Measurements from ENCODE around the gene FAM117B. TPM values are rescaled to one million over a fixed set of nuclear protein-coding genes. Genes with fewer than 3 reads are reported as not detected.

The FAM117B gene
- total and polyA plus RNA-seq, 4 donors = 0.65 to 3.4 (median 2.4) TPM

DNA sequence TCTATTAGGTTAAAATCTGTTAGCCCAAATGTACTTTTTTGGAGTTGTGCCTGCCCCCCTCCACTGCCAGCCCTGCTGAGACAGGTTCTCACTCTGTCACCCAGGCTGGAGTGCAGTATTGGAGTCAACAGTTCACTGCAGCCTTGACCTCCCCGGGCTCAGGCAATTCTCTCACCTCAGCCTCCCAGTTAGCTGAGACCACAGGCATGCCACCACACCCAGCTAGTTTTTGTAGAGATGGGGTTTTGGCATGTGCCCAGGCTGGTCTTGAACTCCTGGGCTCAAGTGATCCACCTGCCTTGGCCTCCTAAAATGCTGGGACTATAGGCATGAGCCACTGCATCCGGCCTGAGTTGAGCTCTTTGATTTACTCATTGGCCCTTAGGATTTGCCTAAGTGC is 126.1 kb downstream of the FAM117B start:
- Histone ChIP-seq H3K4me1 (ENCODE audit: control insufficient read depth in 4 of 4, insufficient read depth in 4 of 4, low read length in 3 of 4) (no peaks in the 10 kb centered on the region), H3K9ac (ENCODE audit: low read depth in 1 of 2, low read length in 2 of 2) (no peak overlapping the region), H3K27me3 (ENCODE audit: control insufficient read depth in 4 of 4, insufficient read depth in 4 of 4, low read length in 3 of 4) (no peaks in the 10 kb centered on the region), H3K4me3 (ENCODE audit: low read depth in 1 of 3, low read length in 3 of 3) (no peak overlapping the region), H3K27ac (ENCODE audit: low read depth in 1 of 2, low read length in 2 of 2) (no peak overlapping the region), H3K9me3 (ENCODE audit: control insufficient read depth in 4 of 4, low read length in 3 of 4) (no peaks in the 10 kb centered on the region), H3K36me3 (ENCODE audit: control insufficient read depth in 4 of 4, insufficient read depth in 3 of 4, low read depth in 1 of 4, low read length in 3 of 4) (peaks cover 0 to 11% (median 3%) of the 10 kb centered on the region in 4 donors)
- 90% methylated on average over 2 of the region's 2 CpGs for WGBS
- no peak for DNase-seq (ENCODE audit: low spot score)
- TF ChIP-seq TAF1 (conservative IDR thresholded peaks at IDR 0.05) (no peak), SP1 (IDR thresholded peaks at IDR 0.05) (no peak), NR2F2 (IDR thresholded peaks at IDR 0.05) (no peak), ATF3 (IDR thresholded peaks at IDR 0.05) (no peak), RAD21 (IDR thresholded peaks at IDR 0.05) (no peak), YY1 (IDR thresholded peaks at IDR 0.05) (no peak), GABPA (IDR thresholded peaks at IDR 0.05 in 1 of 2, conservative IDR thresholded peaks at IDR 0.05 in 1 of 2) (no peak), HNF4A (conservative IDR thresholded peaks at IDR 0.05) (no peak), JUND (IDR thresholded peaks at IDR 0.05) (no peak)

DNA sequence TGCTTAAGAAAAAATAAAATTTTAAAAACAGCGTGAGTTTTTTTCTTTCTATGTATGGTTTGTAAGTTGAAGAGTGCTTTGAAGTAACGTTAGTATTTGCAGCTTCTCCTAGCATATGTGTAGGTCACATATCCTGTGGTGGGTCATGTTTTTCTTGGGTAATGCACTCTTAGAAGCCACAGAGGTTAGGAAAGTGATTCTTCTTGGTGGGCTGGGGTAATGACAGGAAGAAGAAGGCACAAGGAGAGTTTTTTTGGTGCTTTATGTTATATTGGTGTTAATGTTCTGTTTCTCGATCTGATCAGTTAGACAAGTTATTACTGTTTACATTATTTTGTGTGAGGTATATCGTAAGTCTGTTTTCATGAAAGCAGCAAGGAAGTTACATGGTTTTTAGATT is 127.8 kb downstream of the FAM117B start:
- H3K9ac ChIP-seq (ENCODE audit: low read depth in 1 of 2, low read length in 2 of 2) = no peak overlapping the region
- TF ChIP-seq ATF3 (IDR thresholded peaks at IDR 0.05) = no peak
- TF ChIP-seq, protein P1, sequence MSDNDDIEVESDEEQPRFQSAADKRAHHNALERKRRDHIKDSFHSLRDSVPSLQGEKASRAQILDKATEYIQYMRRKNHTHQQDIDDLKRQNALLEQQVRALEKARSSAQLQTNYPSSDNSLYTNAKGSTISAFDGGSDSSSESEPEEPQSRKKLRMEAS (IDR thresholded peaks at IDR 0.05) = no peak
- no peak for TF ChIP-seq CTCF (IDR thresholded peaks at IDR 0.05; ENCODE audit: low read depth, low read length, missing input control)
- no peak for TF ChIP-seq RXRA (IDR thresholded peaks at IDR 0.05)
- TF ChIP-seq, protein P2, sequence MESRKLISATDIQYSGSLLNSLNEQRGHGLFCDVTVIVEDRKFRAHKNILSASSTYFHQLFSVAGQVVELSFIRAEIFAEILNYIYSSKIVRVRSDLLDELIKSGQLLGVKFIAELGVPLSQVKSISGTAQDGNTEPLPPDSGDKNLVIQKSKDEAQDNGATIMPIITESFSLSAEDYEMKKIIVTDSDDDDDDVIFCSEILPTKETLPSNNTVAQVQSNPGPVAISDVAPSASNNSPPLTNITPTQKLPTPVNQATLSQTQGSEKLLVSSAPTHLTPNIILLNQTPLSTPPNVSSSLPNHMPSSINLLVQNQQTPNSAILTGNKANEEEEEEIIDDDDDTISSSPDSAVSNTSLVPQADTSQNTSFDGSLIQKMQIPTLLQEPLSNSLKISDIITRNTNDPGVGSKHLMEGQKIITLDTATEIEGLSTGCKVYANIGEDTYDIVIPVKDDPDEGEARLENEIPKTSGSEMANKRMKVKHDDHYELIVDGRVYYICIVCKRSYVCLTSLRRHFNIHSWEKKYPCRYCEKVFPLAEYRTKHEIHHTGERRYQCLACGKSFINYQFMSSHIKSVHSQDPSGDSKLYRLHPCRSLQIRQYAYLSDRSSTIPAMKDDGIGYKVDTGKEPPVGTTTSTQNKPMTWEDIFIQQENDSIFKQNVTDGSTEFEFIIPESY (IDR thresholded peaks at IDR 0.05) = no peak
- no peak for TF ChIP-seq HNF4G (IDR thresholded peaks at IDR 0.05)
- no peak for TF ChIP-seq TAF1 (conservative IDR thresholded peaks at IDR 0.05)
- TF ChIP-seq SP1 (IDR thresholded peaks at IDR 0.05) = no peak
- 80% methylated on average over 4 of the region's 4 CpGs for WGBS
- no peaks in the 10 kb centered on the region for H3K4me1 ChIP-seq (ENCODE audit: control insufficient read depth in 4 of 4, insufficient read depth in 4 of 4, low read length in 3 of 4)
- H3K27ac ChIP-seq (ENCODE audit: low read depth in 1 of 2, low read length in 2 of 2) = no peak overlapping the region
- no peak for DNase-seq (ENCODE audit: low spot score)
- no peaks in the 10 kb centered on the region for H3K27me3 ChIP-seq (ENCODE audit: control insufficient read depth in 4 of 4, insufficient read depth in 4 of 4, low read length in 3 of 4)
- H3K4me3 ChIP-seq (ENCODE audit: low read depth in 1 of 3, low read length in 3 of 3) = no peak overlapping the region
- no peaks in the 10 kb centered on the region for H3K9me3 ChIP-seq (ENCODE audit: control insufficient read depth in 4 of 4, low read length in 3 of 4)
- H3K36me3 ChIP-seq (ENCODE audit: control insufficient read depth in 4 of 4, insufficient read depth in 3 of 4, low read depth in 1 of 4, low read length in 3 of 4) = peaks cover 0 to 6% (median under 1%) of the 10 kb centered on the region in 4 donors

DNA sequence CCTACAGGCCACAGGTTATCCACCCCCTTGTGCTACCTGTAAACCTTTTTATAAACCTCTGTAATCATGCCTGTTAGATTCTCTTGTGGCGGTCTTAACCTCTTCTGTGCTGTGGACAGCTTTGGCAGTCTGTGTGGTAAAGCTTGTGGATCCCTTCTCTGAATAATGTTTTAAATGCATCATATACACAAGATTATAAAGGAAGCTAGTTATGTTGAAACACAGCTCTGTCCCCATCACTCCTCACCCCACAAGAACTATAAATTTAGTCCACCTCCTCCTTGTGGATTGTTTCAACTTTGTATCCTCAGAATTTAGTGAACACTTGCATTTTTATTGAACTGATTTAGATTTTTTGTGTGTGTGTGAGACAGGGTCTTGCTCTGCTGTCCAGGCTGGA is 129.1 kb downstream of the FAM117B start:
- WGBS = 94% methylated on average over 1 of the region's 1 CpG
- Histone ChIP-seq H3K36me3 (ENCODE audit: control insufficient read depth in 4 of 4, insufficient read depth in 3 of 4, low read depth in 1 of 4, low read length in 3 of 4) (peaks cover 0 to 6% (median 0%) of the 10 kb centered on the region in 4 donors), H3K27me3 (ENCODE audit: control insufficient read depth in 4 of 4, insufficient read depth in 4 of 4, low read length in 3 of 4) (no peaks in the 10 kb centered on the region), H3K4me1 (ENCODE audit: control insufficient read depth in 4 of 4, insufficient read depth in 4 of 4, low read length in 3 of 4) (peaks cover 0 to 2% (median 0%) of the 10 kb centered on the region in 4 donors), H3K4me3 (ENCODE audit: low read depth in 1 of 3, low read length in 3 of 3) (no peak overlapping the region), H3K9ac (ENCODE audit: low read depth in 1 of 2, low read length in 2 of 2) (no peak overlapping the region), H3K9me3 (ENCODE audit: control insufficient read depth in 4 of 4, low read length in 3 of 4) (no peaks in the 10 kb centered on the region), H3K27ac (ENCODE audit: low read depth in 1 of 2, low read length in 2 of 2) (no peak overlapping the region)
- DNase-seq (ENCODE audit: low spot score) = no peak
- TF ChIP-seq RXRA (IDR thresholded peaks at IDR 0.05) (no peak), FOXA1 (IDR thresholded peaks at IDR 0.05) (no peak), FOXA2 (IDR thresholded peaks at IDR 0.05) (no peak), ATF3 (IDR thresholded peaks at IDR 0.05) (no peak), CTCF (IDR thresholded peaks at IDR 0.05; ENCODE audit: low read depth, low read length, missing input control) (no peak)
